BJ (cell line): ENCODE results near the gene NIT1. TPM values are rescaled to one million over a fixed set of nuclear protein-coding genes. Genes with fewer than 3 reads are reported as not detected.

Experiments used
- CTCF ChIA-PET: fragments of 350-600 bp; formaldehyde crosslinking; extraction: SDS; loops from one replicate; lab custom pipeline; 2021; ENCODE audit warnings: antibody characterized with exemption, inconsistent platforms; lab: Yijun Ruan, JAX
- POLR2A ChIA-PET: fragments of 300-600 bp; sonication (Branson Sonifier 250); formaldehyde crosslinking; extraction: SDS; loops from one replicate; lab custom pipeline; 2021; ENCODE audit warnings: antibody characterized with exemption; lab: Charles Lee
- DNase-seq: peaks from one replicate; pipeline ENCODE4 v3.0.0-alpha.2; 2011; ENCODE audit warnings: low read depth
- H3K27me3 ChIP-seq: 2 replicates; pipeline ENCODE4 v1.6.0; 2011; ENCODE audit warnings: low read length; ENCODE audit not compliant: control insufficient read depth, insufficient read depth
- H3K36me3 ChIP-seq: 2 replicates; pipeline ENCODE4 v1.5.1; 2011; ENCODE audit warnings: low read length; ENCODE audit not compliant: control insufficient read depth, insufficient read depth
- H3K4me3 ChIP-seq: 2 replicates; pipeline ENCODE4 v1.5.1; 2011; ENCODE audit warnings: low read depth, mild to moderate bottlenecking, control low read depth, low read length
- CTCF ChIP-seq: IDR thresholded peaks from 2 replicates; pipeline ENCODE4 v1.5.1; 2011; ENCODE audit warnings: low read depth, mild to moderate bottlenecking, control low read depth, inconsistent platforms, low read length, moderate library complexity; ENCODE audit not compliant: insufficient read depth
- polyA plus RNA-seq: library from polyadenylated mRNA; depleted of rRNA; stranded (reverse); fragments of >200 nt; gene quantifications from 2 replicates; pipeline ENCODE4 v1.2.3, GENCODE V29; 2011

The NIT1 gene
- polyA plus RNA-seq, 1 experiment, result 36.7 TPM

- Histone ChIP-seq H3K4me3 (no peak overlapping the region), H3K27me3 (no peaks in the 10 kb centered on the region), H3K36me3 (no peaks in the 10 kb centered on the region)
- TF ChIP-seq CTCF, result no peak
- POLR2A ChIA-PET, result no interaction called here
- CTCF ChIA-PET, result interaction anchor here (12.3 kb wide), 1 partner anchor 22 kb away, joined by 132 read pairs; the partner anchor contains the start of gene KLHDC9
- DNase-seq, result no peak
Measured at GRCh38 chr1:161074676-161075368, 43.1 kb upstream of the NIT1 start.

GRCh38 chr1:161076410-161076809 lies 41.5 kb upstream of the NIT1 start:
- Histone ChIP-seq H3K36me3 (no peaks in the 10 kb centered on the region), H3K27me3 (no peaks in the 10 kb centered on the region), H3K4me3 (no peak overlapping the region)
- no peak for DNase-seq
- CTCF ChIA-PET, result interaction anchor here (12.3 kb wide), 1 partner anchor 20 kb away, joined by 132 read pairs; the partner anchor contains the start of gene KLHDC9
- POLR2A ChIA-PET, result no interaction called here
- no peak for TF ChIP-seq CTCF

DNA sequence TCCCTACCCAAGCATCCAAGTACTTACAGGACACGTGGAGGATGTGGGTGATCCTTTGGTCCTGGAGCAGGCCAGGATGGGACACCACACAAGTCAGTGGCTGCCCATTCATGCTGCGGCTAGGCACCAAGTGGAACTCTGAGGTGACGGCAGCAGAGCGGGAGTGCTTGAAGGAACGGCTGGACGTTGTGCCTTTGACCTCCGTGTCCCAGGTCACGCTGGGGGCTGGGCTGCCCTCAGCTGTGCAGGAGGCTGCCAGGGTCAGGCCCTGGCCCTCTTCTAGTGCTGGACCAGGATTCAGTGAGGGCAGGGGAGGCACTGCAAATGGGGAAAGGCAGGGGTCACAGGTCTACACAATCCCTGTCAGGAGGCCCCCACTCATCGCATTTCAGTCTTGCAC lies 40.5 kb upstream of the NIT1 start:
- TF ChIP-seq CTCF, result no peak
- ChIA-PET POLR2A (no interaction called here), CTCF (interaction anchor here (12.3 kb wide), 1 partner anchor 19 kb away, joined by 132 read pairs; the partner anchor contains the start of gene KLHDC9)
- DNase-seq, result no peak
- Histone ChIP-seq H3K4me3 (no peak overlapping the region), H3K27me3 (no peaks in the 10 kb centered on the region), H3K36me3 (no peaks in the 10 kb centered on the region)

- no peaks in the 10 kb centered on the region for H3K27me3 ChIP-seq
- no peak overlapping the region for H3K4me3 ChIP-seq
- TF ChIP-seq CTCF, result no peak
- no peak for DNase-seq
- CTCF ChIA-PET, result interaction anchor here (0.7 to 12.3 kb wide), 4 partner anchors 10 to 89 kb away, joined by 3 to 132 read pairs (median 5); partner anchors contain the start of genes ARHGAP30 and KLHDC9
- POLR2A ChIA-PET, result no interaction called here
- no peaks in the 10 kb centered on the region for H3K36me3 ChIP-seq
Measured at GRCh38 chr1:161079436-161080110, 38.3 kb upstream of the NIT1 start.
